HEK293 (cell line): ENCODE data around the gene MAPRE2.

Experiments used
- CTCF ChIA-PET: fragments of 350-600 bp; formaldehyde crosslinking; extraction: SDS; loops from one replicate; lab custom pipeline; 2021; ENCODE audit warnings: antibody characterized with exemption; lab: Yijun Ruan, JAX
- POLR2A ChIA-PET: fragments of 300-600 bp; formaldehyde crosslinking; extraction: SDS; loops from one replicate; lab custom pipeline; 2020; ENCODE audit warnings: antibody characterized with exemption, inconsistent platforms; lab: Yijun Ruan, JAX
- H3K27ac ChIP-seq: fragments of 200-500 bp; sonication (Bioruptor generic); 2 replicates; pipeline ENCODE4 v1.5.1; 2014; ENCODE audit warnings: low read depth, low read length, control low read depth, inconsistent platforms; ENCODE audit errors: extremely low read depth
- H3K36me3 ChIP-seq, 2 experiments: fragments of 200-500 bp in 1 of 2; sonication (Bioruptor generic) in 1 of 2; 1 replicate in 1 of 2; 2 replicates in 1 of 2; pipeline ENCODE4 v1.5.1; 2014 to 2017; ENCODE audit warnings: inconsistent platforms in 2 of 2, low read length in 2 of 2; ENCODE audit not compliant: control insufficient read depth in 2 of 2, insufficient read depth in 1 of 2
- H3K4me1 ChIP-seq: fragments of 200-500 bp; sonication (Bioruptor generic); 2 replicates; pipeline ENCODE4 v1.5.1; 2014; ENCODE audit warnings: mild to moderate bottlenecking, low read length, inconsistent platforms; ENCODE audit not compliant: control insufficient read depth, insufficient read depth
- H3K4me3 ChIP-seq: 2 replicates; pipeline ENCODE4 v1.5.1; 2011; ENCODE audit warnings: low read depth, mild to moderate bottlenecking, control low read depth, low read length, moderate library complexity
- H3K9me3 ChIP-seq: fragments of 200-500 bp; sonication (Bioruptor generic); 2 replicates; pipeline ENCODE4 v1.5.1; 2014; ENCODE audit warnings: low read depth, low read length, inconsistent platforms; ENCODE audit not compliant: control insufficient read depth, insufficient read depth
- BCL6B ChIP-seq: fragments of 450-650 bp; formaldehyde crosslinking; IDR thresholded peaks from 2 replicates; pipeline ENCODE4 v1.5.1; 2017; ENCODE audit warnings: missing biosample characterization, missing genetic modification characterization
- HOXD13 ChIP-seq: sonication (generic); formaldehyde crosslinking; IDR thresholded peaks from 2 replicates; pipeline ENCODE4 v1.8.0; 2022; ENCODE audit warnings: missing genetic modification reagents, borderline replicate concordance
- PBX3 ChIP-seq: sonication (generic); formaldehyde crosslinking; IDR thresholded peaks from 2 replicates; pipeline ENCODE4 v1.8.1; 2022; ENCODE audit warnings: mild to moderate bottlenecking, moderate library complexity, missing genetic modification reagents
- REST ChIP-seq: fragments of 450-650 bp; formaldehyde crosslinking; IDR thresholded peaks from 2 replicates; pipeline ENCODE4 v1.5.1; 2016; ENCODE audit warnings: missing biosample characterization, missing genetic modification characterization
- SP3 ChIP-seq: fragments of 450-650 bp; formaldehyde crosslinking; IDR thresholded peaks from 2 replicates; pipeline ENCODE4 v1.5.1; 2016; ENCODE audit warnings: missing biosample characterization, missing genetic modification characterization
- ZBTB48 ChIP-seq: fragments of 450-650 bp; formaldehyde crosslinking; IDR thresholded peaks from 2 replicates; pipeline ENCODE4 v1.5.1; 2016; ENCODE audit warnings: missing biosample characterization, missing genetic modification characterization
- ZBTB49 ChIP-seq: fragments of 450-650 bp; formaldehyde crosslinking; IDR thresholded peaks from 2 replicates; pipeline ENCODE4 v1.5.1; 2016; ENCODE audit warnings: missing biosample characterization, missing genetic modification characterization, low read depth
- ZNF174 ChIP-seq: fragments of 450-650 bp; formaldehyde crosslinking; IDR thresholded peaks from 2 replicates; pipeline ENCODE4 v1.5.0; 2017; ENCODE audit warnings: missing biosample characterization, mild to moderate bottlenecking, missing genetic modification characterization
- ZNF223 ChIP-seq: fragments of 450-650 bp; formaldehyde crosslinking; IDR thresholded peaks from 2 replicates; pipeline ENCODE4 v1.5.1; 2016; ENCODE audit warnings: missing biosample characterization, missing genetic modification characterization
- ZNF266 ChIP-seq: fragments of 450-650 bp; formaldehyde crosslinking; IDR thresholded peaks from 2 replicates; pipeline ENCODE4 v1.5.1; 2016; ENCODE audit warnings: missing biosample characterization, missing genetic modification characterization, low read depth
- ZNF280D ChIP-seq: fragments of 450-650 bp; formaldehyde crosslinking; IDR thresholded peaks from 2 replicates; pipeline ENCODE4 v1.5.1; 2016; ENCODE audit warnings: missing biosample characterization, missing genetic modification characterization
- ZNF518A ChIP-seq: fragments of 450-650 bp; formaldehyde crosslinking; conservative IDR thresholded peaks from 2 replicates; pipeline ENCODE4 v1.5.1; 2016; ENCODE audit warnings: low read depth, missing biosample characterization, missing genetic modification characterization
- ZNF558 ChIP-seq: fragments of 450-650 bp; formaldehyde crosslinking; IDR thresholded peaks from 2 replicates; pipeline ENCODE4 v1.5.1; 2016; ENCODE audit warnings: missing biosample characterization, missing genetic modification characterization
- ZNF660 ChIP-seq: fragments of 450-650 bp; IDR thresholded peaks from 2 replicates; pipeline ENCODE4 v1.5.1; 2018; ENCODE audit warnings: missing biosample characterization, mild to moderate bottlenecking, missing genetic modification characterization
- ZNF670 ChIP-seq: fragments of 450-650 bp; formaldehyde crosslinking; IDR thresholded peaks from 2 replicates; pipeline ENCODE4 v1.5.1; 2016; ENCODE audit warnings: missing biosample characterization, missing genetic modification characterization, low read depth
- ZNF707 ChIP-seq: fragments of 450-650 bp; formaldehyde crosslinking; IDR thresholded peaks from 2 replicates; pipeline ENCODE4 v1.5.1; 2016; ENCODE audit warnings: missing biosample characterization, missing genetic modification characterization

MAPRE2 gene

GRCh38 chr18:35091841-35092240 lies 50.6 kb downstream of the MAPRE2 start (continued):
- no peak for TF ChIP-seq HOXD13 (CRISPR knock-in tag)
- TF ChIP-seq ZNF280D (tag by site-specific recombination), result no peak
- TF ChIP-seq REST, result no peak
- no peak for TF ChIP-seq ZBTB48
- no peak for TF ChIP-seq ZNF223 (tag by site-specific recombination)
- no peak for TF ChIP-seq SP3 (tag by site-specific recombination)
- TF ChIP-seq, all 188 proteins: peak for 0

- Histone ChIP-seq H3K36me3 (peaks cover 0 to 9% of the 10 kb centered on the region in 2 experiments; a peak in 1 of 3 replicates), H3K4me1 (no peaks in the 10 kb centered on the region), H3K9me3 (no peaks in the 10 kb centered on the region), H3K4me3 (no peak overlapping the region), H3K27ac (no peak overlapping the region)
- CTCF ChIA-PET, result no interaction called here
- POLR2A ChIA-PET, result no interaction called here
- no peak for TF ChIP-seq ZNF670 (tag by site-specific recombination)
- no peak for TF ChIP-seq ZNF558
- no peak for TF ChIP-seq PBX3 (CRISPR knock-in tag)
Observed at GRCh38 chr18:35095983-35096676, 54.9 kb downstream of the MAPRE2 start.

- CTCF ChIA-PET, result no interaction called here
- Histone ChIP-seq H3K36me3 (peaks cover 0 to 11% of the 10 kb centered on the region in 2 experiments; a peak in 1 of 3 replicates), H3K27ac (no peak overlapping the region), H3K4me3 (no peak overlapping the region), H3K4me1 (no peaks in the 10 kb centered on the region), H3K9me3 (no peaks in the 10 kb centered on the region)
- POLR2A ChIA-PET, result no interaction called here
- TF ChIP-seq ZBTB49, result no peak
- TF ChIP-seq ZNF707 (tag by site-specific recombination), result no peak
- no peak for TF ChIP-seq ZNF518A
- no peak for TF ChIP-seq ZNF174 (tag by site-specific recombination)
- no peak for TF ChIP-seq ZNF660 (tag by site-specific recombination)
- no peak for TF ChIP-seq ZNF266
- no peak for TF ChIP-seq BCL6B
Observed at GRCh38 chr18:35096677-35097011, 55.4 kb downstream of the MAPRE2 start.
